PC-9 (cell line): ENCODE data around the gene SRGAP3. TPM values are rescaled to one million over a fixed set of nuclear protein-coding genes. Genes with fewer than 3 reads are reported as not detected.

ENCODE experiments used
- BruUV-seq: library from RNA; stranded (reverse); fragments of 400-500 nt; replicated peaks from 2 replicates; lab custom pipeline; 2021; lab: Mats Ljungman, UMichigan
- CTCF ChIA-PET: fragments of 300-600 bp; sonication (Branson Sonifier 250); formaldehyde crosslinking; loops from one replicate; lab custom pipeline; 2022; ENCODE audit warnings: antibody characterized with exemption; lab: Charles Lee
- POLR2A ChIA-PET: fragments of 300-600 bp; sonication (Branson Sonifier 250); formaldehyde crosslinking; loops from one replicate; lab custom pipeline; 2022; ENCODE audit warnings: antibody characterized with exemption; ENCODE audit not compliant: unreplicated experiment; lab: Charles Lee
- DNase-seq, 2 experiments: peaks; one replicate each; pipeline versions ENCODE4 v3.0.0 to v3.0.0-alpha.2; 2015 to 2022; ENCODE audit warnings: mixed read lengths in 1 of 2
- H2AFZ ChIP-seq: fragments of 200-600 bp; sonication (generic); 2 replicates; pipeline ENCODE4 v1.8.1; 2017; ENCODE audit warnings: antibody characterized with exemption
- H3F3A ChIP-seq: fragments of 200-600 bp; sonication (generic); 2 replicates; pipeline ENCODE4 v1.8.1; 2017; ENCODE audit warnings: antibody characterized with exemption, mild to moderate bottlenecking, low read depth; ENCODE audit not compliant: insufficient read depth
- H3K27ac ChIP-seq: fragments of 200-600 bp; sonication (generic); 2 replicates; pipeline ENCODE4 v1.6.1; 2016; ENCODE audit warnings: mixed run types
- H3K27me3 ChIP-seq: fragments of 200-600 bp; sonication (generic); 2 replicates; pipeline ENCODE4 v1.6.1; 2016; ENCODE audit warnings: low read depth, mixed run types; ENCODE audit not compliant: insufficient read depth
- H3K36me3 ChIP-seq: fragments of 200-600 bp; sonication (generic); 2 replicates; pipeline ENCODE4 v1.6.1; 2016; ENCODE audit warnings: low read depth, mixed run types
- H3K4me1 ChIP-seq: fragments of 200-600 bp; sonication (generic); replicated peaks from 2 replicates; pipeline ENCODE4 v1.6.1; 2016; ENCODE audit warnings: mixed run types; ENCODE audit not compliant: insufficient read depth
- H3K4me2 ChIP-seq: fragments of 200-600 bp; sonication (generic); 2 replicates; pipeline ENCODE4 v1.6.1; 2017; ENCODE audit warnings: mixed run types
- H3K4me3 ChIP-seq: fragments of 200-600 bp; sonication (generic); 2 replicates; pipeline ENCODE4 v1.6.1; 2016; ENCODE audit warnings: mixed run types
- H3K79me2 ChIP-seq: fragments of 200-600 bp; sonication (generic); 2 replicates; pipeline ENCODE4 v1.6.1; 2017; ENCODE audit warnings: low read depth, mixed run types
- H3K9me2 ChIP-seq: fragments of 200-600 bp; sonication (generic); 2 replicates; pipeline ENCODE4 v1.8.1; 2017; ENCODE audit warnings: mild to moderate bottlenecking; ENCODE audit not compliant: insufficient read depth
- H3K9me3 ChIP-seq: fragments of 200-600 bp; sonication (generic); 2 replicates; pipeline ENCODE4 v1.8.1; 2016; ENCODE audit warnings: low read depth; ENCODE audit not compliant: insufficient read depth
- H4K20me1 ChIP-seq: fragments of 200-600 bp; sonication (generic); 2 replicates; pipeline ENCODE4 v1.8.1; 2017; ENCODE audit not compliant: insufficient read depth
- CTCF ChIP-seq: fragments of 200-600 bp; sonication (generic); conservative IDR thresholded peaks from 2 replicates; pipeline ENCODE4 v1.6.1; 2017; ENCODE audit warnings: mixed run types, antibody characterized with exemption, mild to moderate bottlenecking, moderate library complexity
- EZH2 ChIP-seq: fragments of 200-600 bp; sonication (generic); IDR thresholded peaks from 2 replicates; pipeline ENCODE4 v1.8.0; 2017; ENCODE audit warnings: antibody characterized with exemption, low read depth
- intact Hi-C: fragments of 100-400 bp; cut with micrococcal nuclease; formaldehyde crosslinking; loops from one replicate; pipeline ENCODE4 v1.10.0; 2022; ENCODE audit not compliant: unreplicated experiment
- total RNA-seq: library from RNA; stranded (reverse); gene quantifications from 2 replicates; pipeline ENCODE4 v1.2.3, GENCODE V29; 2021

SRGAP3 gene
- total RNA-seq, 1 experiment from 2014 or later, result 17.5 TPM

- H3K4me3 ChIP-seq, result no peak overlapping the region
- no peaks in the 10 kb centered on the region for H4K20me1 ChIP-seq
- BruUV-seq, result no TSS peak
- TF ChIP-seq CTCF (no peak), EZH2 (no peak)
- ChIA-PET CTCF (no interaction called here), POLR2A (interaction anchor here (0.6 kb wide), 1 partner anchor 312 kb away, joined by 5 read pairs; no protein-coding TSS in a partner anchor)
- H3F3A ChIP-seq, result no peaks in the 10 kb centered on the region
- no peaks in the 10 kb centered on the region for H3K4me1 ChIP-seq
- H2AFZ ChIP-seq, result no peak overlapping the region
- no peak overlapping the region for H3K27ac ChIP-seq
- no peak overlapping the region for H3K4me2 ChIP-seq
- no peaks in the 10 kb centered on the region for H3K9me2 ChIP-seq
- H3K27me3 ChIP-seq, result no peaks in the 10 kb centered on the region
- no peaks in the 10 kb centered on the region for H3K9me3 ChIP-seq
- no peak for DNase-seq
- H3K36me3 ChIP-seq, result no peaks in the 10 kb centered on the region
- no peaks in the 10 kb centered on the region for H3K79me2 ChIP-seq
- intact Hi-C loops, result no loop called here
These were observed 239.4 kb downstream of the SRGAP3 start for GRCh38 chr3:9009976-9010545.

- no TSS peak for BruUV-seq
- POLR2A ChIA-PET, result no interaction called here
- TF ChIP-seq CTCF, result no peak
- no peak for TF ChIP-seq EZH2
- DNase-seq, result no peak
- Histone ChIP-seq H3K27me3 (no peaks in the 10 kb centered on the region), H3K36me3 (no peaks in the 10 kb centered on the region), H3K4me3 (no peak overlapping the region), H4K20me1 (no peaks in the 10 kb centered on the region), H3K4me1 (no peaks in the 10 kb centered on the region), H3K79me2 (no peaks in the 10 kb centered on the region), H3F3A (no peaks in the 10 kb centered on the region), H3K27ac (no peak overlapping the region), H3K9me2 (no peaks in the 10 kb centered on the region), H2AFZ (no peak overlapping the region), H3K9me3 (no peaks in the 10 kb centered on the region), H3K4me2 (no peak overlapping the region)
- CTCF ChIA-PET, result no interaction called here
- intact Hi-C loops, result no loop called here
These were observed 240.7 kb downstream of the SRGAP3 start for GRCh38 chr3:9008550-9009255.

GRCh38 chr3:9007928-9008327 is 241.5 kb downstream of the SRGAP3 start:
- Histone ChIP-seq H3F3A (no peaks in the 10 kb centered on the region), H3K4me3 (no peak overlapping the region), H3K4me2 (no peak overlapping the region), H3K9me3 (no peaks in the 10 kb centered on the region), H3K27ac (no peak overlapping the region), H3K4me1 (no peaks in the 10 kb centered on the region), H2AFZ (no peak overlapping the region), H3K36me3 (no peaks in the 10 kb centered on the region), H3K79me2 (no peaks in the 10 kb centered on the region), H3K27me3 (no peaks in the 10 kb centered on the region), H4K20me1 (no peaks in the 10 kb centered on the region), H3K9me2 (no peaks in the 10 kb centered on the region)
- BruUV-seq, result no TSS peak
- ChIA-PET CTCF (no interaction called here), POLR2A (no interaction called here)
- no peak for DNase-seq
- TF ChIP-seq EZH2 (no peak), CTCF (no peak)
- intact Hi-C loops, result no loop called here
